ENCODE measurements around the gene LRFN4. TPM values are rescaled to one million over a fixed set of nuclear protein-coding genes. Genes with fewer than 3 reads are reported as not detected.

The LRFN4 gene
- total and polyA plus RNA-seq, 2 of the 13 experiments (the other 11 are each of a cell fraction or from before 2014, with no cell fraction given) = 1.3 to 6.8 TPM

- 96% methylated on average over 3 of the region's 3 CpGs for WGBS (ENCODE audit: low lambda C conversion rate)
- no peaks in the 10 kb centered on the region for H4K20me1 ChIP-seq (ENCODE audit: insufficient read depth, low read length)
- no peak overlapping the region for H2AFZ ChIP-seq (ENCODE audit: low read length)
- DNase-seq (ENCODE audit: low spot score) = no peak
- H3K4me3 ChIP-seq (replicated peaks in 1 of 3; ENCODE audit: insufficient read depth in 1 of 3, low read depth in 2 of 3, low read length in 3 of 3) = no peak overlapping the region
- intact Hi-C loops (cut with micrococcal nuclease; ENCODE audit: unreplicated experiment) = no loop called here
- no peak for ATAC-seq
- H3K9me3 ChIP-seq (ENCODE audit: low read length) = no peaks in the 10 kb centered on the region
- no peak for FAIRE-seq
- H3K36me3 ChIP-seq (replicated peaks in 1 of 2; ENCODE audit: control insufficient read depth in 1 of 2, insufficient read depth in 2 of 2, low read length in 2 of 2) = peaks cover 0 to 4% of the 10 kb centered on the region in 2 experiments; a peak in 1 of 5 replicates
- no peak overlapping the region for H3K9ac ChIP-seq (ENCODE audit: insufficient read depth, low read depth, low read length)
- H3K27me3 ChIP-seq (ENCODE audit: control insufficient read depth in 1 of 2, insufficient read depth in 2 of 2, low read length in 2 of 2) = no peaks in the 10 kb centered on the region
- no peaks in the 10 kb centered on the region for H3K4me1 ChIP-seq (ENCODE audit: insufficient read depth, low read length)
- in situ Hi-C loops (cut with HindIII; ENCODE audit: extremely low pct_ligation_motif_present, low pct_unique_long_range_greater_than_20kb) = no loop called here
- no peak overlapping the region for H3K27ac ChIP-seq (ENCODE audit: extremely low read length, insufficient read depth, low read length)
- no peak overlapping the region for H3K4me2 ChIP-seq (ENCODE audit: low read depth, low read length)
- no peaks in the 10 kb centered on the region for H3K79me2 ChIP-seq (ENCODE audit: insufficient read depth, low read length)
- ChIA-PET POLR2A (interaction anchor here (0.5 kb wide), 1 partner anchor 10 kb away, joined by 3 read pairs; no protein-coding TSS in a partner anchor), CTCF (ENCODE audit: low intra/inter-chr PET ratio, low total read pairs) (no interaction called here)
- TF ChIP-seq HMGXB4 (CRISPR knock-in tag; IDR thresholded peaks at IDR 0.05; ENCODE audit: borderline replicate concordance in 1 of 2, low read depth in 1 of 2) (no peak), POLR2G (IDR thresholded peaks at IDR 0.05; ENCODE audit: low read depth, low read length) (no peak), MTERF4 (CRISPR knock-in tag; IDR thresholded peaks at IDR 0.05) (no peak), THAP9 (CRISPR knock-in tag; IDR thresholded peaks at IDR 0.05; ENCODE audit: borderline replicate concordance) (no peak)
- no TSS peak for BruUV-seq (replicated peaks)
These were observed 38.5 kb upstream of the LRFN4 start for GRCh38 chr11:66818231-66818955.
